Gastrocnemius medialis (tissue), 4 donors: ENCODE data around the gene CCL4. TPM values are rescaled to one million over a fixed set of nuclear protein-coding genes. Genes with fewer than 3 reads are reported as not detected.
"Not testable (repeated sequence)": the region's sequence is repeated elsewhere in the genome, so short reads cannot be mapped to it uniquely, and the experiment has no call there.

Experiments
- ATAC-seq, 2 donors: fragments of 150-250 bp; one replicate each; pipeline ENCODE4 v1.9.1; 2016
- DNase-seq, 2 donors: peaks; one replicate each; pipeline ENCODE4 v3.0.0-alpha.2; 2019
- H3K27ac ChIP-seq, 4 donors: fragments of 200-600 bp; sonication (generic); 1 replicate in 1 of 4; 2 replicates in 3 of 4; pipeline ENCODE4 v1.5.1; 2016 to 2018; ENCODE audit warnings: mild to moderate bottlenecking in 2 of 4, moderate library complexity in 1 of 4
- H3K27me3 ChIP-seq, 3 donors: fragments of 200-600 bp; sonication (generic) in 2 of 3; 1 replicate in 1 of 3; 2 replicates in 2 of 3; pipeline versions ENCODE4 v1.5.1 to v1.6.0; 2016 to 2019; ENCODE audit warnings: mild to moderate bottlenecking in 1 of 3, moderate library complexity in 1 of 3
- H3K36me3 ChIP-seq, 2 donors: fragments of 200-600 bp; sonication (generic) in 1 of 2; one replicate each; pipeline ENCODE4 v1.5.1; 2017 to 2018
- H3K4me1 ChIP-seq, 2 donors: fragments of 200-600 bp; sonication (generic) in 1 of 2; one replicate each; pipeline ENCODE4 v1.5.1; 2016 to 2017; ENCODE audit warnings: mild to moderate bottlenecking in 2 of 2
- H3K4me3 ChIP-seq, 4 donors: fragments of 200-600 bp; sonication (generic) in 3 of 4; 1 replicate in 1 of 4; 2 replicates in 3 of 4; pipeline ENCODE4 v1.5.1; 2016 to 2019; ENCODE audit warnings: mild to moderate bottlenecking in 2 of 4
- H3K9me3 ChIP-seq, 3 donors: fragments of 200-600 bp; sonication (generic) in 2 of 3; 1 replicate in 1 of 3; 2 replicates in 2 of 3; pipeline ENCODE4 v1.5.1; 2016 to 2019
- CTCF ChIP-seq, 5 experiments: fragments of 450-650 bp in 3 of 5; fragments of 200-600 bp in 2 of 5; sonication (generic) in 2 of 5; IDR thresholded peaks in 4 of 5; conservative IDR thresholded peaks in 1 of 5; 1 replicate in 4 of 5; 2 replicates in 1 of 5; pipeline ENCODE4 v1.5.1; 2016 to 2019; ENCODE audit warnings: antibody characterized with exemption in 5 of 5, mild to moderate bottlenecking in 3 of 5, moderate library complexity in 3 of 5
- POLR2A ChIP-seq, 2 donors: fragments of 450-650 bp; IDR thresholded peaks; one replicate each; pipeline ENCODE4 v1.6.1; 2017; ENCODE audit warnings: antibody characterized with exemption in 2 of 2, mild to moderate bottlenecking in 2 of 2, moderate library complexity in 2 of 2
- in situ Hi-C, 4 donors: fragments of 200-750 bp; cut with MboI; loops; one replicate each; pipeline versions ENCODE4 v1.15.0 to v1.8.0; 2017; ENCODE audit warnings: low sequenced_read_pairs in 4 of 4
- intact Hi-C: fragments of 100-400 bp; cut with DNase I; formaldehyde crosslinking; loops from one replicate; pipeline ENCODE4 v1.15.1; 2023; ENCODE audit warnings: low total_unique reads
- total RNA-seq, 4 donors: library from RNA; depleted of rRNA; stranded (reverse); fragments of >200 nt; gene quantifications; one replicate each; pipeline versions ENCODE4 v1.1.0 to v1.2.3, GENCODE V29; 2016

CCL4 gene
- total RNA-seq, 4 donors from 2014 or later: 0.42 to 0.49 TPM; not detected in 2

GRCh38 chr17:36088670-36089338, 14.8 kb upstream of the CCL4 start:
- no peak for DNase-seq
- intact Hi-C loops: no loop called here
- H3K4me3 ChIP-seq: no peak overlapping the region

DNA sequence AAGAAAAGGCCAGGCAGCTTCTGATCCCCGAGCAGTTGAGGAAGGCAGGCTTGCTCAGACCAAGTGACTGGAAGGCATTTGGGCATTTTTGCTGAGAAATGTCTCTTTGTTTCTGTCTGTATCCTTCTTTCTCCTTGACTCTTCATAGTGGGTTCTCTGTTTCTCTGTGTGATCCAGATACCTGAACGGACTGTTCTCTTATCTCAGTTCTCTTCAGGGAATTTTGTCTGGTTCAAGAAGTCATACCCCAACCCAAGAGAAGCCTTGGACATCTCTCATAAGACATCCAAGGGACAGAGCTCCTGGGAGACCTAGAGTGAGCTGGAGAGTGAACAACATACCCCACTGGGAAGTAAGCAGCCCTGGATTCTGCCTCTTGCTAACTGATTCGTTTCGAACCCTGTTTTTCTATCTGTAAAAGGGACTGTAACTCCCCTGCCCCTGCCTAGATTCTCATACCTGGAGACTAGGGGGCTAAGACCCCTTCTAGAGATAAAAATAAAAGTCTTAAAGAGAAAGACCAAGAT, 14.2 kb upstream of the CCL4 start:
- DNase-seq (no peak), ATAC-seq (no peak)
- Histone ChIP-seq H3K4me3 (no peak overlapping the region), H3K4me1 (no peaks in the 10 kb centered on the region), H3K36me3 (no peaks in the 10 kb centered on the region), H3K9me3 (no peaks in the 10 kb centered on the region), H3K27ac (no peak overlapping the region), H3K27me3 (peaks cover 0 to 4% (median 0%) of the 10 kb centered on the region in 3 donors)
- TF ChIP-seq POLR2A (IDR thresholded peaks at IDR 0.05): no peak
- TF ChIP-seq CTCF (IDR thresholded peaks at IDR 0.05 in 4 of 5, conservative IDR thresholded peaks at IDR 0.05 in 1 of 5): no peak
- in situ Hi-C loops: no loop called here
- intact Hi-C loops: no loop called here

More at GRCh38 chr17:36088670-36089338, 14.8 kb upstream of the CCL4 start:
- Histone ChIP-seq H3K27ac (no peak overlapping the region), H3K4me1 (no peaks in the 10 kb centered on the region), H3K9me3 (no peaks in the 10 kb centered on the region), H3K27me3 (peaks cover 0 to 4% (median 0%) of the 10 kb centered on the region in 3 donors), H3K36me3 (no peaks in the 10 kb centered on the region)
- in situ Hi-C loops: no loop called here
- no peak for TF ChIP-seq POLR2A (IDR thresholded peaks at IDR 0.05)
- no peak for TF ChIP-seq CTCF (IDR thresholded peaks at IDR 0.05 in 4 of 5, conservative IDR thresholded peaks at IDR 0.05 in 1 of 5)
- no peak for ATAC-seq

DNA sequence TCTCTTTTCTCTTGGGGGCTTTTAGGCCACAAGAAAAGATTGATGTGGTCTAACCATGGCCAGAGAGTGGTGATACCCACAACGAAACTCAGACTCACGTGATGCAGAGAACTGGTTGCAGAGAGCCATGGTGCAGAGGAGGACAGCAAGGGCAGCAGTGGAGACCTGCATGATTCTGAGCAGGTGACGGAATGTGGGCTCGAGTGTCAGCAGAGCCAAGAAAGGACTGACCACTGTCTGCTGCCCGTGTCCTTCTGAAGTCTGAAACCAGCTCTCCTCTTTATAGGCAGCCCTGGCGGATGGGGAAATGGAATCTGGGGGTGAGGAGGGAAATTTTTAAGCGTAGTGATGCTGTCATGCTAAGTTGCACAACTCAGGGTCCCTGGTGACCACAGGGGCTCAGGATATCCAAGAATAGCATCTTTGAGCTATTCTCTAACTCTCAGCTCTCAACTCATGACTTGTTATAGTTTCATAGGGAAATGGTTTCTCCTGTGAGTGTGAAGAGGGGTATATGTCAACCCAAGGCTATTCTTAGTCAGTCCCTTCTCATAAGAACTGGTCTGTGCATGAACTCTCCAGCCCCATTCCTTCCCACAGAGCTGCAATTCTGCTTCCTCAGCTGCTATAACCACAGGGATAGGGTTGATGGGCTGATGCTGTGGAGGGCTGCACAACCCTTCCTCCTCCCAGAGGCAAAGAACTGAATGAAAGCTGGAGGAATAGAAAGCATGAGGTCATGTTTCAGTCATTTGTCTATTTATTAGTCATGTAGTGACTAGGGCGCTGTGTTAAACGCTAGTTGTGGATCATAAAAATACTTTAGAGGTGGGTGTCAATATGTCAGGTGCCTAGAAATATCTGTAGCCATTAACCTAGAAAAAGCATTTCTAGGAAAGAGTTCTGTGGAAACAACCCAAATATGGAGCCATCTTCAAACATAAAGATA, 13.5 kb upstream of the CCL4 start, which contains the start of gene CCL3:
CCL3 (minus strand) TSS at position 256 of the 949 bp plus-strand sequence; CDS start at position 171, 85 bp downstream.
- intact Hi-C loops (no loop called here), in situ Hi-C loops (no loop called here)
- H3K4me1 ChIP-seq: no peaks in the 10 kb centered on the region
- TF ChIP-seq CTCF (IDR thresholded peaks at IDR 0.05 in 4 of 5, conservative IDR thresholded peaks at IDR 0.05 in 1 of 5) (no peak), POLR2A (IDR thresholded peaks at IDR 0.05) (no peak)
- peak; percentile 39 to 42 for ATAC-seq
- peaks cover 0 to 4% (median 0%) of the 10 kb centered on the region in 3 donors for H3K27me3 ChIP-seq
- H3K36me3 ChIP-seq: no peaks in the 10 kb centered on the region
- H3K4me3 ChIP-seq: no peak within 1 kb of the TSS
- no peak within 1 kb of the TSS for H3K27ac ChIP-seq
- H3K9me3 ChIP-seq: no peaks in the 10 kb centered on the region
- DNase-seq: no peak

DNA sequence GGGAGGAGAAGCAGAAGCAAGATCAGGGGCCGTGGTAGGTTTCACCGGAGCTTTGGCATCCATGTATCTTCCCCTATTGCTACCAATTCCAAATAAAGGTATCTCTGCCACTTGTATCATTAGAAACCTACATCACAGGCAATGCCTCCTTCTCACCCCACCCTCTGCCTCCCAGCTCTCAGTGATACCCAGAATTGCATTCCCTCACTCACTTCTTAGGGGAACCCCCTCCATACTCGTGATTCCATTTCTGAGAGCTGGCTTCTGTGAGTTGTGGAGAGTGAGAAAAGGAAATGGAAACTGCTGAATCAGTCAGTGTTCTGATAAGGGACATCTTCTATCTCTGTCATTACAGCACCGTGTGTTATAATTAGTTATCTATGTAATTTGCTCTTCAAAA, 11.4 kb upstream of the CCL4 start:
- in situ Hi-C loops: no loop called here

GRCh38 chr17:36092715-36093114, 10.9 kb upstream of the CCL4 start:
- H3K9me3 ChIP-seq, H3K27me3 ChIP-seq, H3K4me3 ChIP-seq, DNase-seq, ATAC-seq, H3K36me3 ChIP-seq, intact Hi-C loops, H3K4me1 ChIP-seq, H3K27ac ChIP-seq, in situ Hi-C loops: not testable (repeated sequence)

More for the DNA sequence above, 11.4 kb upstream of the CCL4 start:
- intact Hi-C loops: no loop called here
- DNase-seq (no peak), ATAC-seq (no peak)
- no peak for TF ChIP-seq CTCF (IDR thresholded peaks at IDR 0.05 in 4 of 5, conservative IDR thresholded peaks at IDR 0.05 in 1 of 5)
- no peak for TF ChIP-seq POLR2A (IDR thresholded peaks at IDR 0.05)
- Histone ChIP-seq H3K27ac (no peak overlapping the region), H3K9me3 (no peaks in the 10 kb centered on the region), H3K4me1 (no peaks in the 10 kb centered on the region), H3K36me3 (no peaks in the 10 kb centered on the region), H3K4me3 (no peak overlapping the region), H3K27me3 (peaks cover 0 to 4% (median 0%) of the 10 kb centered on the region in 3 donors)
